GM19099 (cell line): ENCODE data around the gene IVNS1ABP.

ENCODE experiments used
- POLR2A ChIP-seq: IDR thresholded peaks from 3 replicates; pipeline ENCODE4 v1.6.1; 2011; ENCODE audit warnings: low read depth; ENCODE audit not compliant: insufficient read length; ENCODE audit errors: extremely low read depth

The IVNS1ABP gene

DNA sequence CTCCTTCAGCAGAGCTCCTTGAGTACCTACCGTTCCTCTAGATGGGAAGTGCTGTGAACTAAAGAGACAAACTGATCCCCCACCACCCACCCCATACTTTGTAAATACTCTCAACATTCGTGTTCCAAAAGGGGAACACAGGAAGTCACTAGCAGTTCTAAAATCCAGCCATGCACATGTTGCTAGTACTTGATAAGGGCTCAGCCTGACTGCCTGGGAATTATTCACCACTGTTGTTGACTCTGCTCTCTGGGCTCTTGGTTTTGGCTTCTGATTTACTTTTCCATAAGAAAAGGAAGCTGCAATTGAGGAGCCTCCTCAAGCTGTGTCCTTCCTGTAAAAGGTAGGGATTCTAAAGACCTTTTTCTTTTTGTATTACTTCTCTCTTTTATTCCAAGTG is 67.5 kb downstream of the IVNS1ABP start:
- TF ChIP-seq POLR2A, result no peak
